Measurements from ENCODE around the gene MEDAG.

Gene MEDAG

GRCh38 chr13:30905932-30906383, at the start of gene MEDAG:
Gene MEDAG, plus strand, starts transcription at chr13:30906271. Its CDS starts 245 bp downstream, at chr13:30906516.
- in situ Hi-C loops (cut with MboI; ENCODE audit: low sequenced_read_pairs) = no loop called here

GRCh38 chr13:30857018-30857417, 49.1 kb upstream of the MEDAG start:
- in situ Hi-C loops (cut with MboI; ENCODE audit: low sequenced_read_pairs) = no loop called here

- in situ Hi-C loops (cut with MboI; ENCODE audit: low sequenced_read_pairs) = no loop called here
Observed at GRCh38 chr13:30857636-30858035, 48.4 kb upstream of the MEDAG start.

- in situ Hi-C loops (cut with MboI; ENCODE audit: low sequenced_read_pairs) = no loop called here
Observed at GRCh38 chr13:30859326-30859725, 46.7 kb upstream of the MEDAG start.

- in situ Hi-C loops (cut with MboI; ENCODE audit: low sequenced_read_pairs) = no loop called here
Observed at GRCh38 chr13:30861163-30861562, 44.9 kb upstream of the MEDAG start.

- in situ Hi-C loops (cut with MboI; ENCODE audit: low sequenced_read_pairs) = no loop called here
Observed at GRCh38 chr13:30861836-30862467, 44.1 kb upstream of the MEDAG start.

GRCh38 chr13:30862707-30863106, 43.4 kb upstream of the MEDAG start:
- in situ Hi-C loops (cut with MboI; ENCODE audit: low sequenced_read_pairs) = no loop called here

GRCh38 chr13:30863231-30863630, 42.8 kb upstream of the MEDAG start:
- in situ Hi-C loops (cut with MboI; ENCODE audit: low sequenced_read_pairs) = no loop called here

GRCh38 chr13:30863796-30864195, 42.3 kb upstream of the MEDAG start:
- in situ Hi-C loops (cut with MboI; ENCODE audit: low sequenced_read_pairs) = no loop called here

- in situ Hi-C loops (cut with MboI; ENCODE audit: low sequenced_read_pairs) = no loop called here
Observed at GRCh38 chr13:30864433-30865122, 41.5 kb upstream of the MEDAG start.

GRCh38 chr13:30865123-30866049, 40.7 kb upstream of the MEDAG start:
- in situ Hi-C loops (cut with MboI; ENCODE audit: low sequenced_read_pairs) = no loop called here

- in situ Hi-C loops (cut with MboI; ENCODE audit: low sequenced_read_pairs) = no loop called here
Observed at GRCh38 chr13:30866677-30867076, 39.4 kb upstream of the MEDAG start.

GRCh38 chr13:30867089-30867669, 38.9 kb upstream of the MEDAG start:
- in situ Hi-C loops (cut with MboI; ENCODE audit: low sequenced_read_pairs) = no loop called here

- in situ Hi-C loops (cut with MboI; ENCODE audit: low sequenced_read_pairs) = no loop called here
Observed at GRCh38 chr13:30868799-30869470, 37.1 kb upstream of the MEDAG start.

GRCh38 chr13:30869491-30869890, 36.6 kb upstream of the MEDAG start:
- in situ Hi-C loops (cut with MboI; ENCODE audit: low sequenced_read_pairs) = no loop called here

GRCh38 chr13:30870049-30870884, 35.8 kb upstream of the MEDAG start:
- in situ Hi-C loops (cut with MboI; ENCODE audit: low sequenced_read_pairs) = no loop called here

GRCh38 chr13:30870916-30871587, 35.0 kb upstream of the MEDAG start:
- in situ Hi-C loops (cut with MboI; ENCODE audit: low sequenced_read_pairs) = no loop called here

GRCh38 chr13:30871588-30872275, 34.3 kb upstream of the MEDAG start:
- in situ Hi-C loops (cut with MboI; ENCODE audit: low sequenced_read_pairs) = no loop called here

GRCh38 chr13:30872276-30872594, 33.8 kb upstream of the MEDAG start:
- in situ Hi-C loops (cut with MboI; ENCODE audit: low sequenced_read_pairs) = no loop called here

Data from HL-60/S4 treated with phorbol 12-myristate 13-acetate at 8.2 ng/mL for 4 days and 3 days (cell line).